DOHH2 (cell line): ENCODE data around the gene POC1B.

Source experiments
- CTCF ChIP-seq: fragments of 200-600 bp; sonication (generic); IDR thresholded peaks from one replicate; pipeline ENCODE4 v1.5.1; 2014; ENCODE audit warnings: antibody characterized with exemption, mild to moderate bottlenecking, low read depth, low read length; ENCODE audit not compliant: poor library complexity, severe bottlenecking
- EZH2phosphoT487 ChIP-seq: fragments of 200-600 bp; sonication (generic); IDR thresholded peaks from 2 replicates; pipeline ENCODE4 v1.6.1; 2017; ENCODE audit warnings: borderline replicate concordance, mild to moderate bottlenecking, antibody characterized with exemption, low read length, moderate library complexity, mixed read lengths

DNA sequence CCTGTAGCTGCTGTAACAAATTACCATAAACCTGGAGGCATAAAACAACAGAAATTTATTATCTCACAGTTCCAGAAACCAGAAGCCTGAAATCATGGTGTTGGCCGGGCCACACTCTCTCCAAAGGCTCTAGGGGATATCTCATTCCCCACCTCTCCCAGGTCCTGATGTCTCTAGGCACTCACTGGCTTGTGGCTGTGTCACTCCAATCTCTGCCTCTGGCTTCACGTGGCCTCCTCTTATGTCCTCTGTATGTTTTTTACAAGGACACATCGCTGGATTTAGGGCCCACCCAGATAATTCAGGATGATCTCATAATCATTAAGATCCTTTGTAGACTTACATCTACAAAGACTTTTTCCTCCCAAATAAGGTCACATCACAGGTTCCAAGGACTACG is 9.2 kb downstream of the POC1B start:
- TF ChIP-seq CTCF (no peak), EZH2phosphoT487 (no peak)
